GM20000 (cell line): ENCODE measurements around the gene MLF2.

Source experiments
- DNase-seq: peaks from one replicate; pipeline ENCODE4 v3.0.0; 2012; ENCODE audit warnings: low spot score
- CTCF ChIP-seq: IDR thresholded peaks from 2 replicates; pipeline ENCODE4 v1.5.1; 2012; ENCODE audit warnings: mild to moderate bottlenecking, control low read depth; ENCODE audit errors: extremely low read depth, missing control alignments

The MLF2 gene

GRCh38 chr12:6767353-6768319 is 14.7 kb upstream of the MLF2 start:
- TF ChIP-seq CTCF = no peak
- no peak for DNase-seq

- peak; percentile 97 for TF ChIP-seq CTCF
- DNase-seq = peak; percentile 89
Measured at GRCh38 chr12:6766651-6767349, 13.9 kb upstream of the MLF2 start.

GRCh38 chr12:6765634-6766581 is 13.0 kb upstream of the MLF2 start, which contains the start of gene PTMS:
Gene PTMS, plus strand, starts transcription at chr12:6766363. Its CDS starts 343 bp downstream, at chr12:6766706.
- peak; percentile 80 for DNase-seq

GRCh38 chr12:6765048-6765633 is 12.2 kb upstream of the MLF2 start:
- no peak for DNase-seq
- TF ChIP-seq CTCF = no peak

More at GRCh38 chr12:6765634-6766581, 13.0 kb upstream of the MLF2 start, which contains the start of gene PTMS:
- TF ChIP-seq CTCF = no peak

- DNase-seq = peak; percentile 97
- no peak for TF ChIP-seq CTCF
Measured at GRCh38 chr12:6764011-6764828, 11.3 kb upstream of the MLF2 start.

GRCh38 chr12:6763380-6763779 is 10.4 kb upstream of the MLF2 start:
- TF ChIP-seq CTCF = no peak

More at GRCh38 chr12:6763380-6763779, 10.4 kb upstream of the MLF2 start:
- no peak for DNase-seq
